Activated CD8-positive, alpha-beta memory T cell treated with anti-CD3 and anti-CD28 coated beads, Interleukin-2, amount 50 U/mL, for 48 hours (primary cell): ENCODE results near the gene CENPM.

Experiments used
- DNase-seq: peaks from one replicate; pipeline ENCODE4 v3.0.0-alpha.2; 2020

The CENPM gene

DNA sequence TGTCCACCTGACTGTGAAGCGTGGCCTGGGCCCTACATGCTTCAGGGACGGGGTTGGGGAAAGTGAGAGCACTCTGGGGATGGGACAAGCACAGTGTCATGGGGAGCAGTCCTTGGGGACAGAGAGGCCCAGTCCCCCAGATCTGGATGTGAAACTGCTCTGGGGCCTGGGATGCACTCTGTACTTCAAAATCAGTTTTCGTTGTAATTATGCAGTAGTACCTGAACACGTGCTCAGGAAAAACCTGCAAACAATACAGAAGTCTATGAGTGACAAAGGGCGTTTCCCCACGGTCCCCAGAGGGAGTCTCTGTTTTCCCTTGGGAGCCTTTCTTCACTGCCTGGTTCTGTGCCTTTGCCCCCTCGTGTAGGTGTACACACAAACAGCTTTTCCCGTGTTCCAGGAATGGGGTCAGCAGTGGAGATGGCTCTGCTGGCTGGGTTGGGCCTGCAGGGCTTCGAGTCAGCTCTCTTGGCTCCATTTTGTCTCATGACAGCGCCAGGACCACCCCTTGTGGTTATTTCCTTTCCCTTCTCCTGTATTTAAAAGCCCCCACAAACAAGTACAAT lies 15.2 kb downstream of the CENPM start:
- no peak for DNase-seq

DNA sequence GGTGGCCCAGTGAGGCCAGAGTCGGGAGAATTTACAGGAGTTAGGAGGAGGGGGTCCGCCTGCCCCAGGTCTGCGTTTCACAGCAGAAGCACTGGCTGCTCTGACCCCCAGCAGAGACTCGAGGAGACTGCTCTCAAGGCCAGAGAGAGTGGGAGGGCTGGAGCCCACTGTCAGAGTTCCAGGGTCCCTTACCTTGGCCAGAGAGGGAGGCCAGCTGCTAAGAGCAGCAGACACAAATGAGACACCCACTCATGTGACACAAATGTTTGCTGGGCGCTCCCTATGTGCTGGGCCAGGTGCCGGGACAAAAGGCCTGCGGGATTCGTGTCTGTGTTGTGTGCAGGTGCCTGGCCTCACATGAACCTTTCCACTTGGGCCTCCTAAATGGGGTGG lies 17.5 kb downstream of the CENPM start:
- no peak for DNase-seq

DNA sequence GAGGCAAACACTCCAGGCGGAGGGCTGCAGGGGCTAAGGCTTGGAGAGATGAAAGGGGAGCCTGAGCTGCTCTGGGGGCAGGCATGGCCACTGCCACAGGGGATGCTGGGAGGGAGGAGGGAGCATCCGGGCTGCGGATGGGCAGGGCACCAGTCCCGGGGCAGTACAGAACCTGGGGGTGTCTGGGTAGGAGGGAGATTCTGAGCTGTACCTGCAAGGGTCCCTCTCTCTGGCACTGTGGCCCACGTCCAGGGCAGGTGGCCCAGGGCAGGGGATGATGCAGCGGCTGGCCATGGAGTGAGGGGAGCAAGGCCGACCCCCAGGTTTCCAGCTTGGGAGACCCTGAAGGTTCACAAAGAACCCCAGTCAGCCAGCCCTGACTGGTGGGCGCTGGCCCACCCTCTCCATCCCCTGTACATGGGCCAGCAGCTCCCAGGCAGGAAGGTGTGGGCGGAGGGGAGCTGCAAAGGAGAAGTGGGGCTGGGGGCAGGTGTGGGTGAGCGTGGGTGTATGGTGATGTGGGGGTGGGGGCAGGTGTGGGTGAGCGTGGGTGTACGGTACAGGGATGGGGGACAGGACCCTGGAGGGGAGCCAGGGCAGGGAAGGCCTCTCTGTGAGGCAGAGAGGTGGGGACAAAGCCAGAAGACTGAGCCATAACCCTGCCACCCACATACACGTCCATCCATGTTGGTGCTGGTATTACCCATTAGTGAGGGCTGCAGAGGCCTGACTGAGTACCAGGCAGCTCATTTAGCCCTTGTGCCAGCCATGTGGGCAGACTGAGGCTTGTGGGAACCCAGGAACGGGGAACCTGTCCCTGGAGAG lies 18.1 kb downstream of the CENPM start:
- no peak for DNase-seq

DNA sequence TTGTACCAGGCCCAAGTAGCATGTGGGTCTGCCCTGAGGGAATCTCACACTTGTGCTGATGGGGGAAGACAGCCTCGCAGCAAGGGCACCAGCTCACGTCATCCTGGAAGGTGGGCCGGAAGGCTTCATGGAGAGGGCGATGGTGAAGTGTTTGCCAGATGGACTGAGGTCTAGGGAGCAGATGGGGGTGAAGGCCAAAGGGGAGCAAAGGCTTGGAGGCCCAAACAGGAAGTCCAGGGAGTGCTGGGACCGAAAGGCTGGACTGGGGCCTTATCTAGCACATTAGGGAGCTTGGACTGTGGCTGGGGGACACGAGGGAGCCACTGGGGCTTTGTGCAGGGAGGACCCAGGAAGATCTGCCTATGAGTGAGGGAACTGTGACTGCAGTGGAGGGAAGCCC lies 19.1 kb downstream of the CENPM start:
- no peak for DNase-seq

DNA sequence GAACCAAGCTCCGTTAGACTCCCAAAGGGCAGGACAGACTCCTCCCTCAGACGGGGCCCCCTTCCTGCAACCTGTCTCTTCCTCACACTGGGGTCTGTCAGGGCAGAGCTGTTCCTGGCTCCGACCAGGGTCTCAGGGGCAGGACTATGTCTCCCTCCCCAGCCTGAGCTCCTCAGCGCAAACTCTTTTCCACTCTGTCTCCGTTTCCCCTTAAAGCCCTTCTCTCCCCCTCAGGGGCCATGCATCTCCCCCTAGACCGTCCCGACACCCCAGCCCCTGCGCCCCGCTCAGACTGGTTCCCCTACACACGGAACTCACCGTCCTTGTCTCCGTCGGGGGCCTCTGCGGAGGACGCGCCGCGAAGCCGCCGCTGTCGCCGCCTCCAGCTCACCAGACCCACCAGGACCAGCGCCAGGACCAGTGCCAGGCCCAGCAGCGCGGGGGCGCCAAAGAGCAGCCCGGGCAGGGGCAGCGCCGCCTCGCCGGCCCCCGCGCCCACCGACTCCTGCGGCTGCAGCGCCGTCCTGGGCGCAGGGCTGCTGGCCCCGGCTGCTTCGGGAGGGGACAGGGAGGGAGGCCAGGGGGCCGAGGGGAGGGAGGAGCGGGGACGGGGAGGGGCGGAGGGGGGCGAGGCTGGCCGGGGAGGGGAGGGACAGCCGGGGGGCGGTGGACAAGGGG lies 21.0 kb downstream of the CENPM start:
- DNase-seq: peak; percentile 90

DNA sequence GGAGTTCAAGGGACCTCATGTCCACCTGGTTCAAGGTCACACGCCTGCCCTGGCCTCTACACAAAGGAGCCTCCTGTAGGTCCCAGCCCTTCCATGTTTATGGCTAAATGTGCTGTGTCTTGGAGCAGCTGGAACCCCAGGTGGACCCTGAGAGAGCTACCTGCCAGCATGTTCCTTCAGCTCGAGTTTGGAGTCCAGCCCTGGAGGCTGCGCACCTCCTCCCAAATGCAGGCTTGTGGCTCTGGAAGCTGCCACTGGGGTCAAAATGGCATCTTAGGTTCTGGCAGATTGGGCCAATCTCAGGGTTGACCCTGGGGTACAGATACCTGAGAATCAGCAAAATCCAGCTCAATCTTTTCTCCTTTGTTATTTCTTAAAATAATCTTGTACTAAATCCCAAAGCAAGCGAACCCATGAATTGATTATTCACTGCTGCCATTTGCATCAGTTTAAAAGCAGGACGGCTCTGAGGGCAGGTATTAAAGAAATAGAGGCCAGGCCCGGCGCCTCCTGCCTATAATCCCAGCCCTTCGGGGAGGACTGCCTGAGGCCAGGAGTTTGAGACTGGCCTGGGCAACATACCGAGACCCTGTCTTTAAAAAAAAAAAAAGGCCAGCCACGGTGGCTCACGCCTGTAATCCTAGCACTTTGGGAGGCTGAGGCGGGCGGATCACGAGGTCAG lies 23.2 kb downstream of the CENPM start:
- DNase-seq: no peak

DNA sequence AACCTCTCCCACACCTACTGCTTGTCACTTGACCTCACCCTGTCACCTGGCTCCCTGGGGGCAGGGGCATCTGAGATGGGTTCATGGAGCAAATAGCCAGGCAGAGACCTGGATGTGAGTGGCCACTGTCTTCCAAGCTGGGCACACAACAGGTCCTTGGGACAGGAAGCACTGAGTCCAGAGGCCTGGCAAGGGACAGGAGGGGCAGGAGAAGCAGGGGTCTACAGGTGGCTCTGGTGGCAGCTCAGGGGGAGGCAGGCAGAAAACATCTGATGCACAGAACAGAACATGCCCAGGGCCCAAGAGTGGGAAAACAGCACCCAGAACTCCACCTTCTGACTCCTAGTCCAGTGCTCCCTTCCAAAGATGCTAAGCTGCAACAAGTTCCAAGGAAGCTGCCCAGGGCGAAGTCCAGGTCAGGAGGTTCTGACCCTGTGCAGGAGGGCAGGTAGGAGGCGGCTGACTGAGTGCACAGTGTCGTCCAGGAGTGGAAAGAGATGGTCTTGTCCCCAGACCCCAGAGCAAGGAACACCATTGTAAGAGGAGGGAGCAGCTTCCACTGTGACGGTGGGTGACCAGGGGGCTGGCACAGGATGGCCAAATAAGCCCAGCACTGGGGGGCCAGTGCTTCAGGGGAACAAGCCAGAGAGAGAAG lies 23.9 kb downstream of the CENPM start:
- no peak for DNase-seq

DNA sequence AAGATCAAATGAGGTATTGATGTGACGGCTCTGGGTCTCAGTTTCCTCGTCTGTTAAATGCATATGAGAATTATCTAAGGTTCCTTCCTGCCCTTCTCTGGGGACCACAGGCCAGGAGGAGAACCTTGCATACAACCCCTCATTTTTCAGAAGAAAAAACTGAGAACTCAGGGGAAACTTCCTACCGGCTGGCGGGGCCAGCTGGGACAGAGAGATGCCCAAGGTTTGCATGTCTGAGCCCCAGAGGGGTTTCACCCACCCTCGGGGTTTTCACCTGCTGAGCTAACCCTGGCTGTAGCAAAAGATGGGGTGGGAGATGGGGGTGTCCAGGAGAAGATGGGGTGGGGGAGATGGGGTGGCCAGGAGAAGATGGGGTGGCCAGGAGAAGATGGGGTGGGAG lies 24.6 kb downstream of the CENPM start:
- no peak for DNase-seq

DNA sequence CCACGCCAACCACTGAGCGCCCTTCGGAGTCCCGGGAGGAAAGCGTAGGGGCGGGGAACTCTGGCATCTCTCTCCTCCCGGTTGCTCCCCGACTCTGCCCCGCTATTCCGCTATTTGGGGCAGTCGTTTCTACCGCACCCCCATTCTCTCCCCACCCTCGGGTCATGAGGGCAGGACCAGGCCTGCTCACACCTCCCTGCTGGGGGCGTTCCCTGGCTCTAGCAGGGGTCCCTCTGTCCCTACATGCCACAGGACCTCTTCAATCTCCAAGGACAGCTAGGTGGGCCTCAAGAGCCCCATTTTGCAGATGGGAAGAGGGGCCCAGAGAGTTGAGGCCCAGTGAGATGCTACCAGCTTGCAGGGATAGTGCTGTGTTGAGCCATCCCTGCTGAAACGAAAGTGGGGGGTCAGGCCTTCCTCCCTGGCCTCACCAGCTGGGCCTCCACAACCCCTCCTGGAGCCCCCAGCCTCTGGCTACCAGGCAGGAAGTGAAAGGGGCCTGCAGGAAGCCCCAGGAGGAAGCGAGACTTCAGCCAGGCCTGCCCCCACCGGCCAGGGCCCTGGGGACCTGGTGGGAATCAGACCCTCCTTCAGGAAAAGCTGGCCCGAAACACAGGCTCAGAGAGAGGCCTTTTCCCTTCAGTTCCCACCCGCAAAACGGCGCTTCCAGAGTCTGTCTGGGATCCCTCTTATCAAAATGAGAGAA lies 26.5 kb downstream of the CENPM start:
- no peak for DNase-seq

DNA sequence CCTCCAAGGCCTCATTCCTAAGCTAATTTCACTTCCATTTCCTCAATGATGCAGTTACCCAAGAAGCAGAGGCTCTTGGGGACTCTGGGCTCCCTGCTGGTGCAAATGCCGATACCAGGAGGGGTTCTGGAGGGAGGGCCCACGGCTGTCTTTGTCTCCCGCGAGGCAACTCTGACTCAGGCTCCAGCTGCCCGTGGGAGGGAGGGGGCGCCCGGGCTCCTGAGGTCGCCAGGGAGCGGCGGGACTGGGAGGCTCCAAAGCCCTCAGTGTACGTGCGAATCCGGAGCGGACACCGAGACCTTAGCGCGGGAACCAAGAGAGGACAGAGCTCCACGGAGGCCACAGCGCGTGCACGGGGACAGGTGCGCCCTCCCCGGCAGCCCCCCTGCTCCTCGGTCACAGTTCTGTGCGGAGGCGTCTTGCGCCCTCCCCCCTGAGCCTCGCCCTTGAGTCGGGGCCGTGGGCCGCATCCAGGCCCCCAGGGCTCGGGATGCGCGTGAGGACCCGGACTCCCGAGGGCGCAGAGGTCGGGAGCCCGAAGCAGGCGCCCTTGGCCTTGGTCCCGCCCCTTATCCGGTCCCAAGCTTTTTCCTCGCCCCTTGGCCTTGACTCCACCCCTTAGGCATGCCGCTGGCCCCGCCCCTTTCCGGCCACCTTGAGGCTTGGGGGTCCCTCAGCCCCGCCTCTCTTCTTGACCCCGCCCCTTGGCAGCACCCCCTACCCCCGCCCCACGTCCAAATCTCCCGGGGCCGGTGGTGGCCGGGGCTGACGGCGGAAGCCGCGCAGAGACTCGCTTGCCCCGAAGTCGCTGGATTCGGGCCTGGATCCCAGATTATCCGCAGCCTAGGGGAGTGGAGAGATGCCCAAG lies 27.4 kb downstream of the CENPM start:
- peak; percentile 77 for DNase-seq

DNA sequence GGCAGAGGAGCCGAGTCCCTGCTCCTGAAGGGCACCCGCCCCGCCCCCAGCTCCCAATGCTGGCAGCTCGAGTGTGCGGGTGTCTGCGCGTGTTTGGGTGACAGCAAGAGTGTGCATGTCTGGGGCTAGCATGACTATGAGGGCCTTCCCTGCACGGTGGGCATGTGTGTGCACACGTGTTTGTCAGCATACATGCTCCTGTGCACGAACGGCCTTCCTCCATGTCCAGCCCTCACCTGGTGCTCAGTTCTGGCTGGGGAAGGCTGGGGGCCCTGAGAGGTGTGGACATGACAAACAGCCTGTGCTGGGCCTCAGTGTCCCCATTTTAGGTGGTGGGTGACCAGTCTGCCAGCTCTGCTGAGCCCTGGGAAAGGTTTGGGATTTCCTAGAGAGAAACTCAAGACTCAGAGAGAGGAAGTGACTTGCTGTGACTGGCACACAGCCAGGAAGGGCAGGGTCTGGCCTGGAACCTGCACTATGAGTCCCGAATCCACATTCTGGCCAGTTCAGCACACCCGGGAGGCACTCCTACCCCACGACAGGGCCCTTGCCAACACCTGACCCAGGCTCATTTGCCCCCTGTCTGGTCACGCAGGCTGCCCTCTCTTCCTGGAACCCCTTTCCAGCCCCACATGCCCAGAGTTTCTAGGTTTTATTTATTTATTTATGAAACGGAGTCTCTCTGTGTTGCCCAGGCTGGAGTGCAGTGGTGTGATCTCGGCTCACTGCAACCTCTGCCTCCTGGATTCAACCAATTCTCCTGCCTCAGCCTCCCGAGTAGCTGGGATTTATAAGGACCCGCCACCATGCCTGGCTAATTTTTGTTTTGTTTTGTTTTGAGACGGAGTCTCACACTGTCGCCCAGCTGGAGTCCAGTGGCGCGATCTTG lies 28.8 kb downstream of the CENPM start:
- DNase-seq: peak; percentile 61

DNA sequence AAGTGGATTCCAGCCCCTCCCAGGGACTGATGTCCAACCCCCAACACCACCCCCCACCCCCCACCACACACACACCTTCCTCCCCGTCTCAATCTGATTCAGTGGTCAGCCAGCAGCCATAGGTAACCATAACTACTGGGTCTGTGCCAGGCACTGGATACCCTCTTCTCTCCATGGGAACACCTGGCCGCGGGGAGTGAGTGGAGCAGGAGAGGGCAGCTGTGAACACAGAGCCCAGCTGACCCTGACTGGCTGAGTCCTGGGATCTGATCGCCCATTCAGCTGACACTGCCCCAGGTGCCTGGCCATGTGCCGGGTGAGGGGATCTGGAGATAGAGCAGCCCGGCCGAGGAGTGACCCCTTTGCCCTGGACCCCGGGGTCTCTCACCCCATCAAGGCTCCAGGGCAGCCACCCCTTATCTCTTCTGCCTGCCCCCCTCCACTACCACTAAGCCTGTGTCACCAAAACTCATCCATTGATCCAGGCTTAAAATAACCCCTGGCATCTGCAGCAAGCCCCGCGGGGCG lies 29.5 kb downstream of the CENPM start:
- no peak for DNase-seq

DNA sequence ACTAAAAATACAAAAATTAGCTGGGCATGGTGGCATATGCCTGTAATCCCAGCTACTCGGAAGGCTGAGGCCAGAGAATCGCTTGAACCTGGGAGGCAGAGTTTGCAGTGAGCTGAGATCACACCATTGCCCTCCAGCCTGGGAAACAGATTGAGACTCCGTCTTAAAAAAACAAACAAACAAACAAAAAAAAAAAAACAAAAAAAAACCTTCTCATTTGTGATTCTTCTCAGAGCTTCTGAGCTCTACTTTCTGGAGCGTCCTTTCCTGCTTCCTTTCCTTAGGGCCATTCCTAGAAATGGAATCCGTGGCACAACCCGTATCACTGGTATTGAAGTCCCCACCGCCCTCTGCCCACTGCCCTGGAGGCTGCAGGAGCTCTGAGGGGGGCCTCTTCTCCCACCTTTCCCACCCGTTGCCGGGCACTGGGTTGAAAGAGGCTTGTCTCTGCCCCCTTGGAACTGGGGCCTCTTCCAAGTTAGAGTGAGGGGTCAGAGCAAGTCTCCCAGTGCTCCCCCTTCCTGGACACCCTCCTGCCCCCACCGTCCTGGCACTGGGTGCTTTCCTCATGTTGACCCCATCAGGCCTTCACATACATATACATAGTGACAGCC lies 30.1 kb downstream of the CENPM start:
- no peak for DNase-seq

DNA sequence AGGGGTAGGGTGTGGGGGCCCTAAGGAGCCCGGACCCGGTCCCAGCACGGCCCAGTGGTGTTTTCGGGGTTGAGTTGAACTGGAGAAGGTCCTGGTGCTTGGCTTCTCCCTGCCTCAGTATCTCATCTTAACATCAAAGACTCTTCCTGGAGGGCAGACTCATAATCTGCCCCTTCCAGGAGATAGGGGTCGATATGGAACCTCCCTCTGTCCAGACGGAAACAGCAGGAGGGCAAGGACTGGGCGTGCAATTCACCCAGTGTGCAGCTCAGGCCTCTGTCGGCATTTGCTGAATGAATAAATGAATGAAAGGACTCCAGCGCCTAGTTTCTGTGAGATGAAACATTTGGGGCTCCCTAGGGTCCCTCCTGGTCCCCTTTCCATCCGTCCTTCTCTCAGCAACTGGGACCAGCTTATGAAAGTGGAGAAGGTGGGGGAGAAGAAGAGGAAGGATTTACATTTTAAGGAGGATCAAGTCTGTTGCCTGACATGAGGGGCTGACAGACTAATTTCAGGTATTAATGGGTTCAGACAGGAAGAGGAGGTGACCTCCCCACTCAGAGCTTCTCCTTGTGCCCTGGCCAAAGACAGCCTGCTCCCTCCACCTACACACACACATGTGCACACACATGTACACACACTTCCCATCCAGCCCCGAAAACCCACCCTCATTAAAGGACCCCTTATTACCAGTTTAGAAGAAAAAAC lies 31.0 kb downstream of the CENPM start:
- no peak for DNase-seq

DNA sequence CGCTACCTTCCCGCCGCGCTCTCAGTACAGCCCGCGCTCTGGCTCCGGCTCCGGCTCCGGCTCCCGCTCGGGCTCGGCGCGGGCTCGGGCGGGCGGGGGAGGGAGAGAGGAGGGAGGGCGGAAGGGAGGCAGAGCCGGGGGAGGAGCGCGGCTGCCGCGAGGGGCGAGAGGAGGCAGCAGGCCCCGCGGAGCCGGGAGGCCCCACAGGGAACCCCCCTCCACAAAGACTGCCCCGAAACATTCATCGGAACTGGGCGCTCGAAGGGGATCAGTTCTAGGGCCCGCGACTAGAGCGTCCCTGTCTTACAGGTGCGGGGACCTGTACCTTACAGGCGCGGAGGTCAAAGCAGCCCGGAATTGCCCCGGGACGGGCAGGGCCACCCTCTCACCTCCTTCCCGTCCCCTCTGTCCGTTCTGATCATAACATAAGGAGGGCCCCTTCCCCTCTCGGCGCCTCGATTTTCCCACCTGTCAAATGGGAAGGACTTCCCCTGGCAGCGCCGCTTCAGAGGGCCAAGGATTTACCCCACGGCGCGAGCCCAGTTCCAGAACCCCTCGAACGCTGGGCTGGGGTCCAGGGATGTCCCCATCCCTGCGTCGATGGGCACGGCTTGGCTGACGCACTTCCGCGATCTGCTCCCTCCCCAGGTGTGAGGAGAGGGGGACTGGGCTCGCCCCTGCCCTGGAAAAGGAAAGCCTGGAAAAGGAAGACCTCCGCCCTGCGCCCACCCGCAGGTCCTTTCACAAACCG lies 31.7 kb downstream of the CENPM start, which contains the start of gene SHISA8:
TSS of gene SHISA8 (minus strand) at position 40 of the 751 bp plus-strand sequence. CDS start 407 bp downstream, outside the sequence.
- peak; percentile 74 for DNase-seq

DNA sequence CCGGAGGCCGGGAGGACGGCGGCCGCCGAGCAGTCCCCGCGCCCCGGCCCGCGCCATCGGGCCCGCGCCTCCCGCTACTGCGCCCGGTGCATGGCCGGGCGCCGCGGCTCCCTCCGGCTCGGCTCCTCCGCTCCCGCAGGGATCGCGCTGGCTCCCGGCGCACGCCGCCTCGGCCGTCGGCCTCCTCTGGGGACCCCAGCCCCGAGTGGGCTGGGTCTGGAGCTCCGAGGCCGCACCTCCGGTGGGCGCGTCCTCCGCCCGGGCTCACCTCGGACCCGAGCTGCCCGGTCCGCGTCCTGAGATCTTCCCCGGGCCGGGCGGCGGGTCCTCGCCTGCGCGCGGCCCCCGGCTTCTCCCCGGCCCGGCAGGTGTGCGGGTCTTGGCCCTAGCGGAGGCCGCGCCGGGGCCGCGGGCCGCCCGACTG lies 32.3 kb downstream of the CENPM start:
- DNase-seq: no peak

DNA sequence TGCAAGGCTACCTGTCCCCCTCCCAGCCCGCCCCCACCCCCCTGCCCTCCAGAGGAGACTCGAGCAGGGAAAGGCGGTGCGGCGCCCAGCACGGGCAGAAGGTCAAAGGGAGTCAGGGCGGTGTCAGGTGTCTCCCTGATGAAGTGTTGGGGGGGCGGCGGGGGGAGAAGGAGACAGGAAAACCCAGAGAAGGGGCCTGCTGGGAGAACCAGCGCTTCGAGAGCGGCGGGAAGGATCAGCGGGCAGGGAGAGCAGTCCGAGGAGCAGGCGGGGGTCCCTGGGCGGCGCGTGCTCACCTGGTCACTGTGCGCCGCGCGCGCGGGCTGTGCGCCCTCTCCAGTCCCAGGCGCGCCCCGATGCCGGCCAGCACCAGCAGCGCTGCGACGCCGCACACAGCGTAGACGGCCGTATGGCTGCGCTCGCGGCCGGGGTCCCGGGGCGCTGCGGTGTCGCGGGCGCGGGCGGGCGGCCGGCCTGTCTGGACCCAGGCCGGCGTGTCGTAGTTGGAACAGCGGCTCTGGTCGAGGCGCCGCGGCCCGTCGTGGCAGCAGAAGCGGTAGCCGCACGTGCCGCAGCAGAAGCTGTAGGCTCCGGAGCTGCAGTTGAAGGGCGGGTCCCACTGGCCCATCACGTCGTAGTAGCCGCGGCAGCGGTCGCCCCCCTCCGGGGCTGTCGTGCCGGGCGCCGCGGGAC lies 33.0 kb downstream of the CENPM start:
- peak; percentile 60 for DNase-seq
